IPS DF 6.9 (cell line): Measurements from ENCODE around the gene UBN1.

Experiments used
- DNase-seq: peaks from one replicate; pipeline ENCODE4 v3.0.0-alpha.2; 2013; ENCODE audit warnings: low read depth, low spot score
- H3K27ac ChIP-seq: one replicate; pipeline ENCODE4 v1.5.1; 2013; ENCODE audit warnings: low read length, control low read depth
- H3K27me3 ChIP-seq: 2 replicates; pipeline ENCODE4 v1.6.1; 2013; ENCODE audit warnings: mild to moderate bottlenecking, low read length; ENCODE audit not compliant: control insufficient read depth, insufficient read depth
- H3K36me3 ChIP-seq: 2 replicates; pipeline ENCODE4 v1.6.1; 2013; ENCODE audit warnings: low read length; ENCODE audit not compliant: control insufficient read depth, insufficient read depth
- H3K4me1 ChIP-seq: 2 replicates; pipeline ENCODE4 v1.6.1; 2013; ENCODE audit warnings: low read length; ENCODE audit not compliant: control insufficient read depth, insufficient read depth
- H3K4me3 ChIP-seq: 2 replicates; pipeline ENCODE4 v1.5.1; 2013; ENCODE audit warnings: mild to moderate bottlenecking, low read length
- H3K9me3 ChIP-seq: 2 replicates; pipeline ENCODE4 v1.6.1; 2013; ENCODE audit warnings: low read length, inconsistent platforms; ENCODE audit not compliant: control insufficient read depth, insufficient read depth
- WGBS: extraction: QIAGEN DNeasy Blood & Tissue Kit; methylation state at CpG from one replicate; pipeline ENCODE4 v1.1.7; 2013; ENCODE audit warnings: mixed read lengths, missing lambda C conversion rate; ENCODE audit not compliant: insufficient read length, insufficient coverage; 5-methylcytosine and 5-hydroxymethylcytosine counted together

Gene UBN1

DNA sequence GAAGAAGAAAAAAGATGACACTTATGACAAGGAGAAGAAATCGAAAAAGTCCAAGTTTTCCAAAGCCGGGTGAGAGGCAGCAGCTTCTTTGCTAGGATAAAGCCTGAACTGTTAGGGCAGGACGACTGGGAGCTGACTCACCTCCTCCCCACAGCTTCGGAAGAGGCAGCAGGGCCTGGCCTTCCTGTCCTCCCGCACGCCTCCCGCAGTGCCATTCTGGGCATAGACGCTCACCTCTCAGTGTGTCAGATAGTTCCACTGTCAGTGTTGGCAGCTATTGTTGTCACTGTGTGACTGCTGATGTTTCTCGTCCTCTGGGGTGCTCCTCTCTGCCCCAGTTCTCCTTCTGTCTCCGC, 12.6 kb downstream of the UBN1 start:
- DNase-seq = no peak
- Histone ChIP-seq H3K9me3 (no peaks in the 10 kb centered on the region), H3K27me3 (no peaks in the 10 kb centered on the region), H3K27ac (no peak overlapping the region), H3K4me1 (no peaks in the 10 kb centered on the region), H3K4me3 (no peak overlapping the region), H3K36me3 (peaks cover 29% of the 10 kb centered on the region)
- WGBS = no CpG with 5 or more reads among the region's 10 CpGs

DNA sequence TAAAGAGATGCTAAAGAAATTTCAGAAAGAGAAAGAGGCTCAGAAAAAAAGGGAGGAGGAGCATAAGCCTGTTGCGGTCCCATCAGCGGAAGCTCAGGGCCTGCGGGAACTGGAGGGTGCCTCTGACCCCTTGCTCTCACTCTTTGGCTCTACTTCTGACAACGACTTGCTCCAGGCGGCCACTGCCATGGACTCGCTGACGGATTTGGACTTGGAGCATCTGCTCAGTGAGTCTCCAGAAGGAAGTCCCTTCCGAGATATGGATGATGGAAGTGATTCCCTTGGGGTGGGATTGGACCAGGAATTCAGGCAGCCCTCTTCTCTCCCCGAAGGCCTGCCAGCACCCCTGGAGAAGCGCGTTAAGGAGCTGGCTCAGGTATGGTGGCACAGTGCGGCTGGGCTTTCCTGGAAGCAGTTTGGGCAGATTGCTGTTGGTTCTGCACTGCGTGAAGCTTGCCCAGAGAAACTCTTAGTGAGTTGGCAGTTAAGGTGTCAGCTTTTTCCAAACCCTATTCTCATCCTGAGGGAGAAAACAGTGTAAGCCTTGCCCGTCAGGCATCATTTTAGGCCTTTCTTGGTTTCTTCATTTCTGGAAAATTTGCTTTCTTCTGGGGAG, 13.6 kb downstream of the UBN1 start:
- H3K9me3 ChIP-seq = no peaks in the 10 kb centered on the region
- DNase-seq = no peak
- WGBS = no CpG with 5 or more reads among the region's 14 CpGs
- no peak overlapping the region for H3K27ac ChIP-seq
- no peak overlapping the region for H3K4me3 ChIP-seq
- H3K36me3 ChIP-seq = peaks cover 29% of the 10 kb centered on the region
- H3K27me3 ChIP-seq = no peaks in the 10 kb centered on the region
- no peaks in the 10 kb centered on the region for H3K4me1 ChIP-seq

DNA sequence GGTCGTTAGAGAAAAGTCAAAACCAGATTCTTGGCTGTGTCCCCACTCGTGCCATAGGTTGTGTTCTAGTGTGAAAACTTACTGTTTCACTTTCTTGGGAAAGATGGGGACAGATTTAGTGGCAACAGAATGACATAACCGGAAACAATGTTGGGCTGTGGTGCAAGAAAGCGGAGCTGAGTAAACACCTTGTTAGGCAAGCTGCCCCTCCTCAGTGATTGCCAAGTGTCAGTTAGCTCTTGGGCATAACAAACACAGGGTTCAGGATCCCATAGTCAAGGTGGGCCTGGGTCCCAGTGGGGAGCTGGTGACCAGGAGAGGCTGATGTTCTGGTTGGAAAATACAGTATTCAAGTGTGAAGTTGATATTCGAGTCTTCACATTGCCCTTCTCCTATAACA, 15.4 kb downstream of the UBN1 start:
- no peaks in the 10 kb centered on the region for H3K27me3 ChIP-seq
- H3K9me3 ChIP-seq = no peaks in the 10 kb centered on the region
- no peak overlapping the region for H3K27ac ChIP-seq
- H3K4me1 ChIP-seq = no peaks in the 10 kb centered on the region
- H3K4me3 ChIP-seq = no peak overlapping the region
- no CpG with 5 or more reads among the region's 5 CpGs for WGBS
- no peak for DNase-seq
- peaks cover 29% of the 10 kb centered on the region for H3K36me3 ChIP-seq

DNA sequence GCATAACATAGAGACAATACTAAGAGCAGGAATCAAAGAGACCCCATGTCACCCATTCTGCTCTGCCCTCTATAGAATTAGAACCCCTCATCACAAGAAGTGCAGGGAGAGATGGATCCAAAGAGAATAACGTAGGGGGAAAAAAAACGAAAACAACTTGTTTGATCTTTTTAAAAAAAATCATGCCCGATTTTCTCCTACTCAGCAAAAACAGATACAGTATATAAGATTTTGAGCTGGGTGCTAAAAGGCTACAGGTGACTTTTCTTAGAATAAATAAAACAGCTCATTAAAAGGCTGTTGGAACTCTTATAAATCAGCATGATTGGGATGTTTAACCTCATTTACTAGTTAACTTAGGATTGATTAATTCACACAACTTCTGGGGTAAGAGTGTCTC, 17.4 kb downstream of the UBN1 start:
- WGBS = no CpG with 5 or more reads among the region's 3 CpGs
- Histone ChIP-seq H3K27ac (no peak overlapping the region), H3K4me1 (no peaks in the 10 kb centered on the region), H3K27me3 (no peaks in the 10 kb centered on the region), H3K36me3 (peaks cover 19% of the 10 kb centered on the region), H3K4me3 (no peak overlapping the region), H3K9me3 (no peaks in the 10 kb centered on the region)
- DNase-seq = no peak

DNA sequence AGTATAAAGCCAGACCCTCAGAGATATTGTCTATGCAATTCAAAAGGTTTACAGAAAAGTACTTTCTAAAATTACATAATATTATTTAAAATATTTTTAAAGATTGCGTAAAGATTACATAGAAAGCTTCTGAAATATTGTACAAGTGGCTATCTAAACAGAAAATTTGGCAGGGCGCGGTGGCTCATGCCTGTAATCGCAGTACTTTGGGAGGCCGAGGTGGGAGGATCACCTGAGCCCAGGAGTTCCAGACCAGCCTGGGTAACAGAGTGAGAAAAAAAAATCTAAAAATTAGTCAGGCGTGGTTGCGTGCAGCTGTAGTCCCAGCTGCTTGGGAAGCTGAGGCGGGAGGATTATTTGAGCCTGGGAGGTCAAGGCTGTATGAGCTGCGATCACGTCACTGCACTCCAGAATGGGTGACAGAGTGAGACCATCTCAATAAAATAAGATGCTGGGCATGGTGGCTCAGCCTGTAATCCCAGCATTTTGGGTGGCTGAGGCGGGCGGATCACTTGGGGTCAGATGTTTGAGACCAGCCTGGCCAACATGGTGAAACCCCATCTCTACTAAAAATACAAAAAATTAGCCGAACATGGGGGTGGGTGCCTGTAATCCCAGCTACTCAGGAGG, 18.1 kb downstream of the UBN1 start:
- Histone ChIP-seq H3K4me3 (no peak overlapping the region), H3K36me3 (peaks cover 17% of the 10 kb centered on the region), H3K27ac (no peak overlapping the region), H3K9me3 (no peaks in the 10 kb centered on the region), H3K27me3 (no peaks in the 10 kb centered on the region), H3K4me1 (no peaks in the 10 kb centered on the region)
- WGBS = no CpG with 5 or more reads among the region's 13 CpGs
- DNase-seq = no peak

DNA sequence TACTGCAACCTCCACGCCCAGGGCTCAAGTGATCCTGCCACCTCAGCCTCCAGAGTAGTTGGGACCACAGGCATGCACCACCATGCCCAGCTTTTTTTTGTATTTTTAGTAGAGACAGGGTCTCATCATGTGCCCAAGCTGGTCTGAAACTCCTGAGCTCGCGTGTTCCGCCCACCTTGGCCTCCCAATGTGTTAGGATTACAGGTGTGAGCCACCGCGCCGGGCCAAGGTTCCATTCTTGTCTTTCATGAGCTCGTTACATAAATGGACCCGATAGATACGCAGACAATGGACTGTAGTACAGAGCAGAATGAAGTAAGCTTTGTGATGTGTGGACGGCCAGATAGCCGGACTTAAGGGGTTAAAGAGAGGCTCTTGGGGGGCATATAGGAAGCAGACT, 19.3 kb downstream of the UBN1 start:
- Histone ChIP-seq H3K9me3 (no peaks in the 10 kb centered on the region), H3K27ac (no peak overlapping the region), H3K4me3 (no peak overlapping the region), H3K4me1 (no peaks in the 10 kb centered on the region), H3K36me3 (peaks cover 10% of the 10 kb centered on the region; the same call in 1 of the 2 replicates), H3K27me3 (no peaks in the 10 kb centered on the region)
- no CpG with 5 or more reads among the region's 12 CpGs for WGBS
- no peak for DNase-seq

DNA sequence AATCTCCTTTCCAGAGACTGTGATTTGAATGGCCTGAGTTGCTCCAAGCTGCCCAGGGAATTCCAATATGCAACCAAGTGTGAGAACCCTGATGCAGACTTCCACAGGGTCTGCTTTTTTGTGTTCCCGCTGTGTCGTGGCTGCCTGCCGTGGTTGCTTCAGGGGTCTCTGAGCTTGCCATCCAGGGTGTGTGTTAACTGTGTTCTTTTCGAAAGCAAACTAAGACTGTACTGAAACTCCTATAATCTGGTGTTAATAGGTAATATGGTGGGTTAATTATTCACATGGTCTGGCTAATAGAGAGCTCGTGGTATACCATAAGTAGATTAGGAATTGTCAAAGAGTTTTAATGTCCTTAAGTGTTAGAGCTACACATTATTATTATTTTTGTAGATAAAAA, 20.7 kb downstream of the UBN1 start:
- no peaks in the 10 kb centered on the region for H3K4me1 ChIP-seq
- no peak for DNase-seq
- H3K9me3 ChIP-seq = no peaks in the 10 kb centered on the region
- H3K27me3 ChIP-seq = no peaks in the 10 kb centered on the region
- H3K27ac ChIP-seq = no peak overlapping the region
- H3K36me3 ChIP-seq = peaks cover 18% of the 10 kb centered on the region; the same call in 1 of the 2 replicates
- WGBS = no CpG with 5 or more reads among the region's 5 CpGs
- H3K4me3 ChIP-seq = no peak overlapping the region

DNA sequence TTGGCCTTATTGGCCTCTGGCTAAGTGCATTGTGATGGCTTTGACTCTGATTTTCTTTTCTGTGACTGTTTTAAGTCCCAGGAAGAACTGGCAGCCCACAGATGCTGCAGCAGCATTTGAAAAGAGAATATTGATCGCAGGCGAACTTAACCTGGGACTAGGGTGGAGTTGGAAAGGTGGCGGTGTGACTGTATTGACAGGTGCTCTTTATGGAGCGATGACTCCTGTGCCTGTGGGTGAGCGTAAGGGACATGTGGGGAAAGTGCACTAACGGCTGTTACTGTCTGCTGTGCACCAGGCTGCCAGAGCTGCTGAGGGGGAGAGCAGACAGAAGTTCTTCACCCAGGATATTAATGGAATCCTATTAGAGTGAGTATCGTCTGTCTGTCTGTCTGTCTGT, 21.3 kb downstream of the UBN1 start:
- no peak for DNase-seq
- Histone ChIP-seq H3K27ac (no peak overlapping the region), H3K4me1 (no peaks in the 10 kb centered on the region), H3K27me3 (no peaks in the 10 kb centered on the region), H3K4me3 (no peak overlapping the region), H3K36me3 (peaks cover 22% of the 10 kb centered on the region; the same call in 1 of the 2 replicates), H3K9me3 (no peaks in the 10 kb centered on the region)
- no CpG with 5 or more reads among the region's 7 CpGs for WGBS

DNA sequence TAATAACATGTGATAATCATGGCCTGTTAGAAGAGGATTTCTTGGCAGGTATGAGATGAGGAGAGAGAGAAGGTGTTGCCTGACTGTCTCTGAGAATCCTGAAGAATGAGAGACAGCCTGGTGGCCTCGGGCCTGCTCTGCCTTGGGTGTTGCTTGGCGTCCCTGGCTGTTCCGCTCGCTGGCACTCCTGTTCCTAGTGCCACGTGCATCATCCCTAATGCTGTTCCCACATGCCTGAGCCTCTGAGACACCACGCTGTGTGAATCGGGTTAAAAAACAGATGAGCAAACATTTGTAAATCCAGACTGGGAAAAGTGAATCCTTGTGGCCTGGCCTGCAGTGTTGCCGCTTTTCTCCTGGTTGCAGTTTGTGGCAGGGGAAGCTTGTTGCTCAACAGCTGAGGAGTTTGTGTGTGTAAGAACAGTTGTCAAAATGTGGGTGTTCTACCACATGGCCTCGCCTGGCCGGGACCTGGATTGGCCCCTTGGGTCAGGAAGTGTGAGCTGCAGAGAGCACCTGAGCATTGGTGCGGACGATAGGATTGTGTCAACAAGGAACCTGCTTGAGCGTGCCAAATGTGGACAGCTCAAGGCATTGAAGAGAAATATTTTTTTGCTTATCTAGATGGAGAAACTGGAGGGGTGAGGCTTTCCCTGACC, 22.0 kb downstream of the UBN1 start:
- no peaks in the 10 kb centered on the region for H3K27me3 ChIP-seq
- H3K36me3 ChIP-seq = peaks cover 24% of the 10 kb centered on the region; the same call in 1 of the 2 replicates
- no peak overlapping the region for H3K4me3 ChIP-seq
- H3K27ac ChIP-seq = no peak overlapping the region
- H3K4me1 ChIP-seq = no peaks in the 10 kb centered on the region
- no peak for DNase-seq
- WGBS = no CpG with 5 or more reads among the region's 13 CpGs
- no peaks in the 10 kb centered on the region for H3K9me3 ChIP-seq

DNA sequence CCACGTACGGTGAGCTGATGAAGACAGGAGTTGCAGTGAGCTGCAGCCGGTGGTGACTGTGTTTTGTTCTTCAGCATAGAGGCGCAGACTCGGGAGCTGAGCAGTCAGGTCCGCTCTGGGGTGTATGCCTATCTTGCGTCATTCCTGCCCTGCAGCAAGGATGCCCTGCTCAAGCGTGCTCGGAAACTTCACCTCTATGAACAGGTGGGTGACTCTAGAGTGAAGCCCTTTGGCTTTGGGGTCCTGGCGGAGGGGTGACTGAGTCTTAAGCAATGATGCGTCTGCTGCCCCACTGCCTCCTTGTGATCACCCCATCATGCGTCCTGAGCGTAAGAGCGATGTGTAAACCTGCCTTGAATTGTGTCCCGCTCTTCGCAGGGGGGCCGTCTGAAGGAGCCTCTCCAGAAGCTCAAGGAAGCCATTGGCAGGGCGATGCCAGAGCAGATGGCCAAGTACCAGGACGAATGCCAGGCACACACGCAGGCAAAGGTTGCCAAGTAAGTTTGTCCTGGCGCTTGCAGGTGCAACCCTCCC, 22.9 kb downstream of the UBN1 start:
- Histone ChIP-seq H3K36me3 (peaks cover 31% of the 10 kb centered on the region; the same call in 1 of the 2 replicates), H3K4me1 (no peaks in the 10 kb centered on the region), H3K9me3 (no peaks in the 10 kb centered on the region), H3K27me3 (no peaks in the 10 kb centered on the region), H3K27ac (no peak overlapping the region), H3K4me3 (no peak overlapping the region)
- no peak for DNase-seq
- WGBS = no CpG with 5 or more reads among the region's 21 CpGs
